Effector memory CD4-positive, alpha-beta T cell (primary cell): ENCODE data around the gene COL4A6.

ENCODE experiments used
- DNase-seq, 3 donors: peaks; one replicate each; pipeline ENCODE4 v3.0.0-alpha.2; 2020
- H3K27ac ChIP-seq: 2 replicates; pipeline ENCODE4 v1.7.0; 2013; ENCODE audit warnings: mild to moderate bottlenecking, low read length, moderate library complexity; ENCODE audit not compliant: insufficient read depth, poor library complexity, severe bottlenecking
- H3K27me3 ChIP-seq: replicated peaks from 2 replicates; pipeline ENCODE4 v1.7.0; 2013; ENCODE audit warnings: mild to moderate bottlenecking, low read length; ENCODE audit not compliant: insufficient read depth, control insufficient read depth, poor library complexity, severe bottlenecking
- H3K36me3 ChIP-seq: 2 replicates; pipeline ENCODE4 v1.7.0; 2013; ENCODE audit warnings: mild to moderate bottlenecking, low read length, moderate library complexity; ENCODE audit not compliant: control insufficient read depth, insufficient read depth
- H3K4me1 ChIP-seq: 2 replicates; pipeline ENCODE4 v1.7.0; 2013; ENCODE audit warnings: low read length, mild to moderate bottlenecking; ENCODE audit not compliant: control insufficient read depth, insufficient read depth, poor library complexity, severe bottlenecking
- H3K4me3 ChIP-seq: 2 replicates; pipeline ENCODE4 v1.7.0; 2013; ENCODE audit warnings: low read length, low read depth, mild to moderate bottlenecking; ENCODE audit not compliant: insufficient read depth, poor library complexity, severe bottlenecking
- H3K9me3 ChIP-seq: 2 replicates; pipeline ENCODE4 v1.7.0; 2013; ENCODE audit warnings: mild to moderate bottlenecking, low read length, moderate library complexity; ENCODE audit not compliant: control insufficient read depth

COL4A6 gene

GRCh38 chrX:108169768-108170167, 268.5 kb downstream of the COL4A6 start:
- Histone ChIP-seq H3K9me3 (no peaks in the 10 kb centered on the region), H3K4me3 (no peak overlapping the region), H3K4me1 (no peaks in the 10 kb centered on the region), H3K27me3 (no peaks in the 10 kb centered on the region), H3K27ac (no peak overlapping the region), H3K36me3 (no peaks in the 10 kb centered on the region)
- DNase-seq, result no peak

DNA sequence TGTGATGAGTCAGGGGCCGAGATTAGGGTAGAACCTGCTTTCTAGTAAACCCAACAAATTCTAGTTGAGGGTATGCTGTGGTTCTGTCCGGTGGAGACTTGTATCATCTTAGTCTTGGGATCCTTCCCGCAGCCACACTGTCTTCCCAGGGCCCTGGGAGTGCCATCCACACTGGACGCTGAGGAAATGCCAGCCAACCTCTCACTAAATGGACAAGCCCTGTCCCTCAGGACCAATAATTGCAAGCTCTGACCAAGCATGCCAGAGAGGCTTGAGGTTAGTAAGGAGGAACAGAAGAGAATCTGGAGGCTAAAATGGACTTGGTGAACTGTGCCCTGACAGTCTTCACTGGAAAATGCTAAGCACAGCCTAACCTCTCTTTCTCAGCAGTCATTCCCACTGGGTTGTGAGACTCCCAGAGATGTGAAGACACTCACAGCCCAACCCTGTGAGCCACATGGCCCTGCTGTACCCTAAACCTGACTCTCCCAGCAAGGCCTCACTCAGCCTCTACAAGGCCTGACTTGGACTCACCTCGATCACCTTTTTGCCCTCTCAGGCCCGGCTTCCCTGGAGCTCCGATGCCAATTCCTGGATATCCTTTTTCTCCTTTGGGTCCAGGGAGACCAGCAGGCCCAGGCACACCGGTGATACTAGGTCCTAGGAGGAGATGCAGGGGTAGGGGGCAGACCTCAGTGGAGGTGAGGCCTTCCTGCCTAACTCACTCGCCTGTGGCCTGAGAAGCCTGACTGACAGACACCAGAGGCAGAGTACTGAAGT, 269.1 kb downstream of the COL4A6 start:
- H3K36me3 ChIP-seq, result no peaks in the 10 kb centered on the region
- no peak overlapping the region for H3K4me3 ChIP-seq
- no peak overlapping the region for H3K27ac ChIP-seq
- H3K9me3 ChIP-seq, result no peaks in the 10 kb centered on the region
- DNase-seq, result no peak
- H3K27me3 ChIP-seq, result no peaks in the 10 kb centered on the region
- H3K4me1 ChIP-seq, result no peaks in the 10 kb centered on the region

GRCh38 chrX:108167211-108167872, 270.9 kb downstream of the COL4A6 start:
- Histone ChIP-seq H3K9me3 (no peaks in the 10 kb centered on the region), H3K27ac (no peak overlapping the region), H3K36me3 (no peaks in the 10 kb centered on the region), H3K4me1 (no peaks in the 10 kb centered on the region), H3K27me3 (no peaks in the 10 kb centered on the region), H3K4me3 (no peak overlapping the region)
- no peak for DNase-seq

- Histone ChIP-seq H3K9me3 (no peaks in the 10 kb centered on the region), H3K27me3 (no peaks in the 10 kb centered on the region), H3K36me3 (no peaks in the 10 kb centered on the region), H3K4me3 (no peak overlapping the region), H3K27ac (no peak overlapping the region), H3K4me1 (no peaks in the 10 kb centered on the region)
- DNase-seq, result no peak
Observed at GRCh38 chrX:108165383-108166111, 272.7 kb downstream of the COL4A6 start.

DNA sequence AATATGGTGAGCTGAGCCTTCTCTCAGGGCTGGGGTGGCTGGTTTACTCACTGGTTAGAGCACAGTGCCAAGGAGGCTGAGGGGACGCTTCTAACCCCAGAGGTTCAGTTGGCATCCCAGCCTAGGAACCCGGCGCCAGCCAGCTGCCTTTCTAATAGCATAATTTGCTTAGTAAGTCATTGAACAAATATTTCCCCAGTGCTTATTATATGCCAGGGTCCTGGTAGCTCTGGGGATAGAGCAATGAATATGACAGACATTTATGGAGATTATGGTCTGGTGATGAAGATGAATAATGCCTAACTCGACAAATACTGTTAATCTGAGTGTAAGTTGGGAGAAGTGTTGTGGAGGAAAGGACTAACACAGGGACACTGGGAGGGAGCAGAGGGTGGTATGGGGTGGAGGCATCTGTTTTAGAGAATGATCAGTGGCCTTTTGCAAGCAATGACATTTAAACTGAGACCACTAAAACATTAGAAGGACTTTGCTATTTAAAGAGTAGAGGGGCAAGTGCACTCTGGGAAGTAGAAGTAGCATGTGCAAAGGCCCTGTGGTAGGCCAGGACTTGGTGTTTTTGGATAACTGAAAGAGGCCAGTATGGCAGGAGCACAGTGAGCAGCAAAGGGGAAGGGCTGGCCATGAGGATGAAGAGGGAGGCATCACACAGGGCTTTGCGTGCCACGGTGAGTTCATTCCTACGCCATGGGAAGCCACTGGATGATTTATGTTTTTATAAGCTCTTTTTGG, 274.7 kb downstream of the COL4A6 start:
- Histone ChIP-seq H3K9me3 (no peaks in the 10 kb centered on the region), H3K4me3 (no peak overlapping the region), H3K27ac (no peak overlapping the region), H3K4me1 (no peaks in the 10 kb centered on the region), H3K36me3 (no peaks in the 10 kb centered on the region), H3K27me3 (no peaks in the 10 kb centered on the region)
- DNase-seq, result no peak

DNA sequence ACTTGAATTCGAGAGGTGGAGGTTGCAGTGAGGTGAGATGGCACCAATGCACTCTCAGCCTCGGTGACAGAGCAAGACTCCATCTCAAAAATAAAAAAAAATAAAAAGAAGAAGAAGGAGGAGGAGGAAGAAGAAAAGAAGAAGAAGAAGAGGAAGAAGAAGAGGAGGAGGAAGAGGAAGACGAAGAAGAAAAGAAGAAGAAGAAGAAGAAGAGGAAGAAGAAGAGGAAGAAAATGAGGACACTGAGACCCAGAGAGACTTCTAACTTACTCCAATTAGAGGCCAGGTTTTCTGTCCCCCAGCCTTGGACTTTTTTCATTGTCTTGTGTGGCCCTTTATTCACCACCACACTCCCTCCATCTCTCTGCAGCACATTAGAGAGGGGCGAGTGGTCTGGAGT, 276.0 kb downstream of the COL4A6 start:
- no peaks in the 10 kb centered on the region for H3K9me3 ChIP-seq
- DNase-seq, result no peak
- H3K4me3 ChIP-seq, result no peak overlapping the region
- H3K27ac ChIP-seq, result no peak overlapping the region
- no peaks in the 10 kb centered on the region for H3K27me3 ChIP-seq
- H3K36me3 ChIP-seq, result no peaks in the 10 kb centered on the region
- H3K4me1 ChIP-seq, result no peaks in the 10 kb centered on the region

GRCh38 chrX:108160309-108160708, 277.9 kb downstream of the COL4A6 start:
- Histone ChIP-seq H3K4me1 (no peaks in the 10 kb centered on the region), H3K36me3 (no peaks in the 10 kb centered on the region), H3K27ac (no peak overlapping the region), H3K27me3 (no peaks in the 10 kb centered on the region), H3K9me3 (no peaks in the 10 kb centered on the region), H3K4me3 (no peak overlapping the region)
- no peak for DNase-seq

DNA sequence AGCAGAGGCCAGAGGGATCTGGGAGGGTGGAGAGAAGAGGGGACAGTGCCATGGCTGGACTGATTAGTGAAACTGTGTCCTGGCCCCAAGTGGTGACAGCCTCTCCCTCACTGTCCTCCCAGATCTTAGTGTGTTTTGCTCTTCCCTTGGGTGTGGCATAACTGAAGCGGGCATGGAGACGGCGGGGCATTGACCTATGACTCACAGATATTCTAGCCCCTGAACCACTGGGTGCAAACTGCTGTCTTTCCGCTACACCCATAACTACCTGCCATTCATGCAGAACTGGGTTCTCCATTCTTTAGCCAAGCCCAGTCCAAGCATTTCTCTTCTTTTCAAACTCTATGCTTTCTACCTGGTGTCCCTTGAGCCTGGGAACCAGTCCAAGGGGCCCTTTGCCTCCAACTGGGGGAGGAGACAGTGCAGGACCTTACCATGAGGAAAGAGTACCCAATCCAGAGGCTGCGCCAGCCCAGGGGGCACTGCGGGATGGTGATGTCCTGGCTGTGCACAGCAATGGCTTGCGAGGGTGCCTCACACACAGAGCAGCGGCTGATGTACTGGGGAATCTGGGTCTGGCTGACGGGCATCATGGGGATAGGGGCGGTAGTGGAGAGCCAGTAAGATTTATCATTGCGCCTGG, 279.1 kb downstream of the COL4A6 start:
- Histone ChIP-seq H3K27ac (no peak overlapping the region), H3K9me3 (no peaks in the 10 kb centered on the region), H3K27me3 (no peaks in the 10 kb centered on the region), H3K36me3 (no peaks in the 10 kb centered on the region), H3K4me1 (no peaks in the 10 kb centered on the region), H3K4me3 (no peak overlapping the region)
- DNase-seq, result no peak

- H3K4me1 ChIP-seq, result no peaks in the 10 kb centered on the region
- H3K9me3 ChIP-seq, result no peaks in the 10 kb centered on the region
- H3K36me3 ChIP-seq, result no peaks in the 10 kb centered on the region
- H3K27ac ChIP-seq, result no peak overlapping the region
- H3K4me3 ChIP-seq, result no peak overlapping the region
- DNase-seq, result no peak
- no peaks in the 10 kb centered on the region for H3K27me3 ChIP-seq
Observed at GRCh38 chrX:108157628-108158027, 280.6 kb downstream of the COL4A6 start.
